HG03469 (cell line): Measurements from ENCODE around the gene ENDOD1.
"Not testable (repeated sequence)": the region's sequence is repeated elsewhere in the genome, so short reads cannot be mapped to it uniquely, and the experiment has no call there.

Source experiments
- ATAC-seq: cut with Tn5 transposase; IDR thresholded peaks from one replicate; pipeline ENCODE4 v1.9.1; 2021; ENCODE audit warnings: mild to moderate bottlenecking, moderate library complexity, moderate number of reproducible peaks; ENCODE audit not compliant: unreplicated experiment

The ENDOD1 gene

GRCh38 chr11:95089620-95090542 lies at the start of gene ENDOD1:
Gene ENDOD1, plus strand, starts transcription at chr11:95089846. Its CDS starts 82 bp downstream, at chr11:95089928.
- peak; percentile 85 for ATAC-seq

- no peak for ATAC-seq
Measured at GRCh38 chr11:95042239-95042638, 47.4 kb upstream of the ENDOD1 start.

- ATAC-seq, result no peak
Measured at GRCh38 chr11:95042906-95043305, 46.7 kb upstream of the ENDOD1 start.

- no peak for ATAC-seq
Measured at GRCh38 chr11:95044010-95044409, 45.6 kb upstream of the ENDOD1 start.

- ATAC-seq, result no peak
Measured at GRCh38 chr11:95045812-95046211, 43.8 kb upstream of the ENDOD1 start.

GRCh38 chr11:95049122-95049521 lies 40.5 kb upstream of the ENDOD1 start, which contains the start of gene KDM4F:
Gene KDM4F, plus strand, starts transcription at chr11:95049422.
- ATAC-seq, result not testable (repeated sequence)

GRCh38 chr11:95050595-95051202 lies 38.9 kb upstream of the ENDOD1 start:
- ATAC-seq, result no peak

GRCh38 chr11:95054356-95054755 lies 35.3 kb upstream of the ENDOD1 start:
- no peak for ATAC-seq

- peak; percentile 95 for ATAC-seq
Measured at GRCh38 chr11:95055283-95055897, 34.3 kb upstream of the ENDOD1 start.

GRCh38 chr11:95057959-95058358 lies 31.7 kb upstream of the ENDOD1 start:
- no peak for ATAC-seq

GRCh38 chr11:95058621-95059020 lies 31.0 kb upstream of the ENDOD1 start:
- no peak for ATAC-seq

GRCh38 chr11:95059046-95059445 lies 30.6 kb upstream of the ENDOD1 start:
- no peak for ATAC-seq

GRCh38 chr11:95065336-95065735 lies 24.3 kb upstream of the ENDOD1 start:
- ATAC-seq, result no peak

- ATAC-seq, result peak; percentile 13
Measured at GRCh38 chr11:95066716-95067038, 23.0 kb upstream of the ENDOD1 start, which contains the start of gene SRSF8. Gene SRSF8, plus strand, starts transcription at chr11:95066919. Its CDS starts 308 bp downstream, at chr11:95067227.

- ATAC-seq, result peak; percentile 35
Measured at GRCh38 chr11:95067039-95067840, 22.4 kb upstream of the ENDOD1 start.

GRCh38 chr11:95067841-95068219 lies 21.8 kb upstream of the ENDOD1 start:
- no peak for ATAC-seq

- ATAC-seq, result peak; percentile 74
Measured at GRCh38 chr11:95068549-95068948, 21.1 kb upstream of the ENDOD1 start.

- no peak for ATAC-seq
Measured at GRCh38 chr11:95070471-95070870, 19.2 kb upstream of the ENDOD1 start.

- ATAC-seq, result no peak
Measured at GRCh38 chr11:95072948-95073347, 16.7 kb upstream of the ENDOD1 start.

- no peak for ATAC-seq
Measured at GRCh38 chr11:95074792-95075563, 14.7 kb upstream of the ENDOD1 start.
